COR-L47 (cell line): ENCODE data around the gene HPD.
"Not testable (repeated sequence)": the region's sequence is repeated elsewhere in the genome, so short reads cannot be mapped to it uniquely, and the experiment has no call there.

Source experiments
- DNase-seq: peaks from one replicate; lab custom pipeline; 2025; lab: John Stamatoyannopoulos, UW

The HPD gene

DNA sequence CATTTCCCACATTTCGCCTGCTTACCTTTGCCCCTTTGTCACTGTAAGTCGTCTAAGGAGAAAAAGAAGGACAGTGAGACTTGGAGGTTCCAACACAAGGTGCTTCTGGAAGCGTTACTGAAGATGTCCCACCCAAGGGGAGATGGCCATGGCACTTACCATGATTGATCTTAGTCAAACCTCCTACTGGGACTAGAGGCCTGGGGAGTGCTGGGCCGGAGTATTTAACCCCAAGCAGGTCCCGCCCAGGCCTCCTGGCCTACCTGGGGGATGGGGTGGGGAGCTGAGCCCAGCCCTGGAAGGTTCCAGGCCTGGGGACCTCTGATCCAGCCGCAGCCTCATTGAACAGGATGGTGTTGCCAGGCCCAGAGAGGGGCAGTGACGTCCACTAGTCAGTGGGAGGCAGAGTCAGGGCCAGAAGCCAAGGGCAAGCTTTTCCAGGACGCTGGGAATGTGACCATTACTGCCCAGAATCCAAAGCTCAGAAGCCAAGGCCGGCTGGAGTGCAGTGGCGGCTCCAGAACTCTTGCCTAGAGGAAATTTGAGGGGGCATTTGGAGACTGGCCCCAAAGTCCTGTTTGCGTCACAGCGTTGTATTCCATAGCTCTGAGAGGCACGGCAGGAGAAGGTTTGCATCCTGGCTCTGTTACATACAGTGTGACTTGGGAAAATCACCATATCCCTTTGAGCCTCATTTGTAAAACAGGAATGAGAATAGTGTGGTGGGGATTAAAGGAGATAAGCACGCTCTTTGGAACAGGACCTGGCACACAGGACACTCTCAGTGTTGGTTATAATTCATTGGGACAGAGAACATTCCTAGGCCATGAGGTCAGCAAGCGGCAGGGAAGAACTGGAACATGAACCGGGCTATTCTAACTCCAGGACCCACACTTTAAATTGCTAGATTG lies at the start of gene HPD:
Gene HPD, minus strand, starts transcription at position 198 of the 911 bp plus-strand sequence. Its CDS starts 36 bp downstream, at position 162.
- DNase-seq: no peak

GRCh38 chr12:121905746-121906145 lies 47.1 kb upstream of the HPD start:
- DNase-seq: no peak

DNA sequence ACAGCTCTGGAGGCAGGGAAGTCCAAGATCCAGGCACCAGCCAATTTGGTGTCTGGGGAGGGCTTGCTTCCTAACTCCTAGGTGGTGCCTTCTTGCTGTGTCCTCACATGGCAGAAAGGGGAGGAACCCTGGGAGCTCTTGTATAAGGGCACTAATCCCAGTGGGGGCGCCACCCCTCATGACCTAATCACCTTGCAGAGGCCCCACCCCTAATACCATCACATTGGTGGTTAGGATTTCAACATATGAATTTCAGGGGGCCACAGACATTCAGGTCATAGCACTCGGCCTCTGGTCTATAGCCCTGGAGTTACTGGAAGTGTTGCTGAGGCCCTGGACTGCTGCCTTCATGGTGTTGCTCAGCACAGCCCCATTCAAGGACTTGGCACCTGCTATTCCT lies 44.5 kb upstream of the HPD start:
- DNase-seq: no peak

DNA sequence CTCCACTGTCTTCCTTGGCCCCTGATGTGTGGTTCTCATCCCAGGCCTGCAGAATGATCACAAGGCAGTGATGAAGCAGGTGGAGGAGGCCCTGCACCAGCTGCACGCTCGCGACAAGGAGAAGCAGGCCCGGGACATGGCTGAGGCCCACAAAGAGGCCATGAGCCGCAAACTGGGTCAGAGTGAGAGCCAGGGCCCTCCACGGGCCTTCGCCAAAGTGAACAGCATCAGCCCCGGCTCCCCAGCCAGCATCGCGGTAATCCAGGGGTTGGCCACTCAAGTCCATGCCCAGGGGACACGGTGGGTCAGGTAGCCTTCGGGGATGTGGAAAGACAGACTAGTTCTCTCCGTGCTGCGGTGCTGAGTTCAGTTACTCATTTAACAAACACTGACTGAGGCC lies 40.9 kb upstream of the HPD start:
- no peak for DNase-seq

DNA sequence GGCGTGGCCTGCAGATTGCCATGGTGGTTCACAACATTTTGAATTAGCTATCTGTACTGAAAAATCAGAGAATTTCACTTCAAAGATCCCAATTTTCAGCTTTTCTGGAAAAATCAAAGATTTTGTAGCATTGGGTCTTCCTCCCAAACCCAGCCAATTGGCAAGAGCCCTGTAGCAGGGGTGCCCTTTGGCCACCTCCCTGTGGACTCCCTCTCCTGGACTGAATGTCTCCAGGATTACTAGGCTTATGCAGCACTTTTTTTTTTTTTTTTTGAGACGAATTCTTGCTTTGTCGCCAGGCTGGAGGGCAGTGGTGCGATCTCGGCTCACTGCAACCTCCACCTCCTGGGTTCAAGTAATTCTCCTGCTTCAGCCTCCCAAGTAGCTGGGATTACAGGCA lies 39.6 kb upstream of the HPD start:
- DNase-seq: no peak

GRCh38 chr12:121894633-121895032 lies 36.0 kb upstream of the HPD start:
- peak; percentile 48 for DNase-seq

DNA sequence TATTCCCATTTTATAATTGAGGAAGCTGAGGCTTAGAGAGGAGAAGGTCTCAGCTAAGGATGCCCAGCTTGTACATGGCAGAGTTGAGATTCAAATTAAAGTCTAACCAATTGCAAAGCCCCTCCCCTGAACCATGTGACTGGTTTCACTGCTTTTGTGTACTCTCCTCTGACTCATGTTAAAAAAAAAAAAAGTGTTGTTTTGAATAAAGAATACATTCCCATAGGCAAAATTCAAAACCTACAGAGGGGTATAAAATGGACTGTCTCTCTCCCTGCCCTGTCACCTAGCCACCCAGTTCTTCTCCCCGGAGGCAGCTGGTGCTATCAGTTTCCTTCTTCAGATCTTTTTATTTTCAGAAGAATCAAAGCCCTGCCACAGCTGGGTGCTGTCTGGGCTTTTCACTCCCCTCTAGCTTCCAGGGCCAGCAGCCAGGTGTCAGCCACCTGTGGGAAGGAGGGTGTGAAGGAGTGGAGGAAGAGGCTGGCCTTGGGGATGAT lies 35.4 kb upstream of the HPD start:
- DNase-seq: peak; percentile 52

DNA sequence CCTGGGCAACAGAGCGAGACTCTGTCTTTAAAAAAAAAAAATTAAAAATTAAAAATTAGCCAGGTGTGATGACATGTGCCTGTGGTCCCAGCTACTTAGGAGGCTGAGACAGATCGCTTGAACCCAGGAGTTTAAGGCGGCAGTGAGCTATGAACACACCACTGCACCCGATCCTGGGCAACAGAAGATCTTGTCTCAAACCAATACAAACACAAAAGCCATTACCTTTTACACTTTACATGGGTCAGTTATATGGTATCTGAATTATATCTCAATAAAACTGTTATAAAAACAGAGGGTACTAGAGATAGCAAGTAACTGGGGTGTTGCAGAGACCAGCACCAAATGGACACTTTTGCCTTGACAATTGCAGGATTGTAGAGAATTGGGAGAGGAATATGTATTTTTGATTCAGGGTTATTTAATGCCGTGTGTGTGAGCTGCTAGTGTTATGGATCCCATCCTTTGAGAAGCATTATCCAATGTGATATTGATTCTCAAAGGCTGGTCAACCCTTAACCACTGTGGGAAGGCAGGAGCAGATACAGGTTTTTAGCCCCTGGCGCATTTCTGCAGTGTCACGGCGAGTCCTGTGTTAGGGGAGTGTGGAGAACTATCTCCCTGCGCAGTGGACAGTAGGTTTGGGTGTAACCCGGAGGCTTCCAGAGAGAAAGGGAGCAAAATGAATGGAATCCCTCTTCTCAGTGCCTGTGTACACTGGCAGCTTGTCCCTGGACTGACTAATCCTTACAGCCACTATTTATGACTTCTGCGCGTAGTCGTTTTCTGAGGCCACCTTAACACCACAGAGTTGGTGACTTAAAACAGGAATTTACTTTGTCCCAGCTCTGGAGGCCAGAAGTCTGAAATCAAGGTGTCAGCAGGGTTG lies 34.3 kb upstream of the HPD start:
- DNase-seq: no peak

DNA sequence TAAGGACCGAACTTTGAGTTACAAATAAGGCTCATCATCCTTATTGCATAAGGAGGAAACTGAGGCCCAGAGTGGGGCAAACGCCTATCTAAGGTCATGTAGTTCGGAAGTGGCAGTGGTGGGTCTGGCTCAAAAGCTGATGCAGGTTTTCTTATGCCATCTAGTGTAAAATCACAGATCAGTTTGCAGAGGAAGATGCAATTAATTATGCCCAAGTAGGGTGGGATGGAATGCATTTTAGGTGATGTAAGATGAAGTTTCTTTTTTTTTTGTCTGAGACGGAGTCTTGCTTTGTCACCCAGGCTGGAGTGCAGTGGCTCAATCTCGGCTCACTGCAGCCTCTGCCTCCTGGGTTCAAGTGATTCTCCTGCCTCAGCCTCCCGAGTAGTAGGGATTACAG lies 31.0 kb upstream of the HPD start:
- not testable (repeated sequence) for DNase-seq

DNA sequence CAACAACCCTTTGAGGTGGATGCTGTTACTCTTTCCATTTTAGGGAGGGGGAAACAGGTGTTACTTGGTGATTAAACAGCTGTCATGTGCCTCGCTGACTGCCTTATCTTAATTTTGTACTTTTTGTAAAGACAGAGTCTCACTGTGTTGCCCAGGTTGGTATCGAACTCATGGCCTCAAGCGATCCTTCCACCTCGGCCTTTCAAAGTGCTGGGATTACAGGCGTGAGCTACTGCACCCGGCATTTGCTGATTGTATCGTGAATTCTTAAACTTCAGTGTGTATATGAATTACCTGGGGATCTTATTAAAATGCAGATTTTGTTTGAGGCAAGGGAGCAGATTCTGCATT lies 30.6 kb upstream of the HPD start:
- no peak for DNase-seq

GRCh38 chr12:121888478-121889273 lies 30.0 kb upstream of the HPD start, which contains the start of gene PSMD9:
PSMD9 (plus strand) TSS chr12:121888790; CDS start chr12:121888857, 67 bp downstream.
- peak; percentile 98 for DNase-seq

- no peak for DNase-seq
Observed at GRCh38 chr12:121888083-121888477, 29.4 kb upstream of the HPD start.

DNA sequence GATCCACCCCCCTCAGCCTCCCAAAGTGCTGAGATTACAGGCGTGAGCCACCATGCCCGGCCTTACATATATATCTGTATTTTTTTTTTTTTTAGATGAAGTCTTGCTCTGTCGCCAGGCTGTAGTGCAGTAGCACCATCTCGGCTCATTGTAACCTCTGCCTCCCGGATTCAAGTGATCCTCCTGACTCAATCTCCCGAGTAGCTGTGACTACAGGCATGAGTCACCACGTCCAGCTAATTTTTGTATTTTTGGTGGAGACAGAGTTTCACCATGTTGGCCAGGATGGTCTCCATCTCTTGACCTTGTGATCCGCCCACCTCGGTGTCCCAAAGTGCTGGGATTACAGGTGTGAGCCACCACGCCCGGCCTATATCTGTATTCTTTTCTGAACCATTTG lies 26.5 kb upstream of the HPD start:
- DNase-seq: not testable (repeated sequence)

DNA sequence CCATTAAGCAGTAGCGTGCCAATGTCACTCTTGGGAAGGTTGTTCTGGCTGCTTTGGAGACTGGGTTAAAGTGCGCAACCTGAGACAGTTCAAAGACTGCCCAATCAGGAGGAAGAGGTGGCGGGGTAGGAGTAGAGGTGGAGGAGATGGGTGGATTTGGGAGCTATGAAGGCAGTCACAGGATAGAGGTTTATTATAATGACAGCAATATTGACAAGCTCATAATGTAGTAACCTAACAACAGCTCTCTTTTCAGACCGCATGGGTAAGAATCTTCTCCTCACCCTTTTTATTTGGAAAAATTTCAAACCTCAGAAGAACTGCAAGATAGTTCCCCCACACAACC lies 24.6 kb upstream of the HPD start:
- no peak for DNase-seq

GRCh38 chr12:121876080-121876447 lies 17.4 kb upstream of the HPD start:
- not testable (repeated sequence) for DNase-seq

DNA sequence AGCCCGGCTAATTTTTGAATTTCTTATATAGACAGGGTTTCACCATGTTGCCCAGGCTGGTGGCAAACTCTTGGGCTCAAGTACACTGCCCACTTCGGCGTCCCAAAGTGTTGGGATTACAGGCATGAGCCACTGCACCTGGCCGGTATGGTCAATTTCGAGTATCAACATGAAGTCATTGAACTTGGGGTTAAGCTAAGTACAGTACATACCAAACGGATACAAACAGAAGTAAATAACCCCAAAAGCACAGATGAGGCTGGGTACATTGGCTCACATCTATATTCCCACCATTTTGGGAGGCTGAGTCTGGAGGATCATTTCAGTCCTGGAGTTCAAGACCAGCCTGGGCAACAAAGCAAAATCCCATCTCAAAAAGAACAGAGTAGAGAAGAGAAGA lies 16.9 kb upstream of the HPD start:
- no peak for DNase-seq

GRCh38 chr12:121874071-121874470 lies 15.4 kb upstream of the HPD start:
- no peak for DNase-seq

- no peak for DNase-seq
Observed at GRCh38 chr12:121873216-121873569, 14.5 kb upstream of the HPD start.

DNA sequence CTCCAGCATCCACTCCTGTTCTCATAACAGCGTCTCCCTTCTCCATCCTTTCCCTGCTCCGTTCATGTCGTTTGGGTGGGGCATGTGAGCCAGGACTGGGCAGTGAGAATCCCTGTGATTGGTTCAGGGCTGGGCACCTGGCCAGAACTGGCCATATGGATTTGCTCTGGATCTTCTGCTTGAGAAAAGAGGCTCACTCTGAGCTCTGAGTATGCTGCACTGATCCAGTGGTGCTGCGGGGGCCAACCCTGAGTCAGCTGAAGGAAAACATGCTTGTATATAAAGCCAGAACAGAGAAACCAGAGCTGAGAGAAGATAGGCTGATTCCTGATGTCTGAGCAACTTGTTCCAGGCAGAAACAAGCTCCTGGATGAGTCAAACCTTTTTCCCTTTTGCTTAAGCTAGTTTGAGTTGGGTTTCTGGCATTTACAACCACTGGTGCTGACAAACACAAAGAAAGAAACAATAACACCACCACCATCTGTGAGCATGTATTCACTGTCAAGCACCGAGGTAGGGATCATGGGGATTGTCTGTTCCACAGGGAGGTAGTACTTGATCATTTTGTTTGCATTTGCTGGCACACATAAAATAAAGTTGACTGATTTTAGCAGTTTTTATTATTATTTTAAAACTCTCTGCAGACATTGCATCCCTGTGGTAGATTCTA lies 14.0 kb upstream of the HPD start:
- peak; percentile 27 for DNase-seq

- no peak for DNase-seq
Observed at GRCh38 chr12:121871467-121871866, 12.8 kb upstream of the HPD start.

DNA sequence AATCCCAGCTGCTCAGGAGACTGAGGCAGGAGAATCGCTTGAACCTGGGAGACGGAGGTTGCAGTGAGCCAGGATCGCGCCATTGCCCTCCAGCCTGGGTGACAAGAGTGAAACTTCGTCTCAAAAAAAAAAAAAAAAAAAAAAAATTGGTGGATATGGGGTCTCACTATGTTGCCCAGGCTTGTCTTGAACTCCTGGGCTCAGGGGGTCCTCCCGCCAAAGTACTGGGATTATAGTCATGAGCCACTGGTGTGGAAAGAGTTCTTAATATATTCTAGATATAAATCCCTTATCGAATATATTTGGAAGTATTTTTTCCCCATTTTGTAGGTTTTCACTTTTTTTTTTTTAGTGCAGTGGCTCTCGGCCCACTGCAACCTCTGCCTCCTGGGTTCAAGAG lies 10.6 kb upstream of the HPD start:
- DNase-seq: not testable (repeated sequence)

GRCh38 chr12:121866331-121866730 lies 7.7 kb upstream of the HPD start:
- no peak for DNase-seq
